Tibial nerve (tissue), 4 donors: ENCODE measurements around the gene TTL. TPM values are rescaled to one million over a fixed set of nuclear protein-coding genes. Genes with fewer than 3 reads are reported as not detected.
A peak's percentile ranks its signal among the peaks of the same experiment; 100 is the strongest.
"Not testable (repeated sequence)": the region's sequence is repeated elsewhere in the genome, so short reads cannot be mapped to it uniquely, and the experiment has no call there.

Experiments
- DNase-seq, 2 donors: peaks; one replicate each; pipeline ENCODE4 v3.0.0-alpha.2; 2019; ENCODE audit warnings: low spot score in 2 of 2
- H3K27ac ChIP-seq, 4 donors: fragments of 200-600 bp; sonication (generic) in 3 of 4; one replicate each; pipeline ENCODE4 v1.5.1; 2017 to 2019; ENCODE audit warnings: mild to moderate bottlenecking in 1 of 4
- H3K27me3 ChIP-seq, 2 donors: fragments of 200-600 bp; sonication (generic) in 1 of 2; one replicate each; pipeline versions ENCODE4 v1.5.1 to v1.6.0; 2017 to 2019
- H3K36me3 ChIP-seq, 3 donors: fragments of 200-600 bp; sonication (generic); one replicate each; pipeline ENCODE4 v1.5.1; 2018 to 2019
- H3K4me1 ChIP-seq, 4 donors: fragments of 200-600 bp; sonication (generic) in 3 of 4; one replicate each; pipeline ENCODE4 v1.5.1; 2017 to 2019
- H3K4me3 ChIP-seq, 4 donors: fragments of 200-600 bp; sonication (generic) in 3 of 4; one replicate each; pipeline ENCODE4 v1.5.1; 2017 to 2019; ENCODE audit warnings: mild to moderate bottlenecking in 1 of 4, moderate library complexity in 1 of 4
- H3K9me3 ChIP-seq, 4 donors: fragments of 200-600 bp; sonication (generic) in 3 of 4; one replicate each; pipeline ENCODE4 v1.5.1; 2017 to 2019
- CTCF ChIP-seq, 5 experiments: fragments of 200-600 bp in 3 of 5; fragments of 450-650 bp in 2 of 5; sonication (generic) in 3 of 5; IDR thresholded peaks; one replicate each; pipeline ENCODE4 v1.5.1; 2016 to 2019; ENCODE audit warnings: antibody characterized with exemption in 5 of 5, mild to moderate bottlenecking in 3 of 5, moderate library complexity in 2 of 5
- EP300 ChIP-seq, 2 donors: sonication (generic); formaldehyde crosslinking; IDR thresholded peaks; one replicate each; pipeline ENCODE4 v1.6.1; 2017; ENCODE audit warnings: antibody characterized with exemption in 2 of 2, mild to moderate bottlenecking in 1 of 2
- POLR2A ChIP-seq, 2 donors: fragments of 450-650 bp; IDR thresholded peaks; one replicate each; pipeline ENCODE4 v1.6.1; 2017; ENCODE audit warnings: antibody characterized with exemption in 2 of 2, mild to moderate bottlenecking in 2 of 2, moderate library complexity in 2 of 2
- WGBS, 2 donors: methylation state at CpG; one replicate each; pipeline ENCODE4 v1.1.5; 2018; 5-methylcytosine and 5-hydroxymethylcytosine counted together
- total RNA-seq, 4 donors: library from RNA; depleted of rRNA; stranded (reverse); fragments of >200 nt; gene quantifications; one replicate each; pipeline ENCODE4 v1.1.0, GENCODE V29; 2016

TTL gene
- total RNA-seq, 4 donors from 2014 or later = 11.8 to 27.8 (median 23.3) TPM

DNA sequence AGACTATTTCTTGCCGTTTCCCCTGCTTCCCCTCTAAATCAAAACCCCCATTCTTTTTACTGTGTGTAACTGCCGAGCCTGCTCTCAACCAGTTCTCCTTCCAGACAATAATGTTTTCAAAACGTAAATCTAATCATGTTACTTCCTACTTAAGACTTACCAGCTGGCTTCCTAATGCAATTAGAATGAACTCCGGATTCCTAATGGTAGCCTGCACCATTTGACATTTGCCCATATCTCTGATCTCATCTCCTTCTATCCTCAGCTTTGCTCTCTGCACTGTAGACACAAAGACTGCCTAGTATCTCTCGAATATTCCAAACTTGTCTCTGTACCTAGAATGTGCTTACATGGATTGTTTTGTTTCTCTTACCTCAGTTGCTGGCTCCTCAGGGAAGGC lies 12.9 kb downstream of the TTL start:
- Histone ChIP-seq H3K27ac (no peak overlapping the region), H3K36me3 (peaks cover 0 to 40% (median 0%) of the 10 kb centered on the region in 3 donors), H3K9me3 (no peaks in the 10 kb centered on the region), H3K4me3 (no peak overlapping the region), H3K4me1 (peaks cover 0 to 9% (median 0%) of the 10 kb centered on the region in 4 donors), H3K27me3 (no peaks in the 10 kb centered on the region)
- TF ChIP-seq CTCF (IDR thresholded peaks at IDR 0.05) (no peak), EP300 (IDR thresholded peaks at IDR 0.05) (no peak), POLR2A (IDR thresholded peaks at IDR 0.05) (no peak)
- DNase-seq = no peak
- 57 to 67% methylated on average over 5 of the region's 5 CpGs for WGBS, 2 donors

DNA sequence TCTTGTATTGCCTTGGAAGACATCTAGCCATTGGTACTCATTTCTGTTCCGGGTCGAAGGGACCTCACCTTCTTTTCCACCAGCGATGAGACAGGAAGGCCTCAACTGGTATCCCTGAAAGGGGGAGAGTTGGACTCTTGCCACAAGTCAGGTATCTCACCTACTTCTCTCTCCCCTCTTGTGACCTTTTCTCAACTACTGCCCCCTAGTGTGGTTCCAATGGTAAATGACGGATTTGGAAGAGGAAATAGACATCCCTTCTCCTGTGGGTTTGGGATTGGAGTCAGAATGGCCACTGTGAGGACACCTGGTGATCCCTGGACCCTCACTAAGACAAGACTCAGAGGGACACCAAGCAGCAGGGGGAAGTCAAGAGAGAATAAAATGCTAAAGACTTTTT lies 13.9 kb downstream of the TTL start:
- peaks cover 0 to 34% (median 0%) of the 10 kb centered on the region in 3 donors for H3K36me3 ChIP-seq
- H3K27me3 ChIP-seq, H3K9me3 ChIP-seq, DNase-seq, H3K27ac ChIP-seq, H3K4me1 ChIP-seq, H3K4me3 ChIP-seq: not testable (repeated sequence)
- 92 to 96% methylated on average over 4 of the region's 4 CpGs for WGBS, 2 donors

- peak in 1 of 2 donors; percentile 44 for DNase-seq
- H3K27ac ChIP-seq, H3K4me1 ChIP-seq, H3K9me3 ChIP-seq, H3K27me3 ChIP-seq, H3K4me3 ChIP-seq: not testable (repeated sequence)
- WGBS, 2 donors = 58 to 64% methylated on average over 9 of the region's 10 CpGs
- TF ChIP-seq CTCF (IDR thresholded peaks at IDR 0.05) = peak in 3 of 5 experiments; percentile 13 to 40 (median 22)
- peaks cover 0 to 34% (median 0%) of the 10 kb centered on the region in 3 donors for H3K36me3 ChIP-seq
Measured at GRCh38 chr2:112500850-112501484, 19.0 kb downstream of the TTL start.

DNA sequence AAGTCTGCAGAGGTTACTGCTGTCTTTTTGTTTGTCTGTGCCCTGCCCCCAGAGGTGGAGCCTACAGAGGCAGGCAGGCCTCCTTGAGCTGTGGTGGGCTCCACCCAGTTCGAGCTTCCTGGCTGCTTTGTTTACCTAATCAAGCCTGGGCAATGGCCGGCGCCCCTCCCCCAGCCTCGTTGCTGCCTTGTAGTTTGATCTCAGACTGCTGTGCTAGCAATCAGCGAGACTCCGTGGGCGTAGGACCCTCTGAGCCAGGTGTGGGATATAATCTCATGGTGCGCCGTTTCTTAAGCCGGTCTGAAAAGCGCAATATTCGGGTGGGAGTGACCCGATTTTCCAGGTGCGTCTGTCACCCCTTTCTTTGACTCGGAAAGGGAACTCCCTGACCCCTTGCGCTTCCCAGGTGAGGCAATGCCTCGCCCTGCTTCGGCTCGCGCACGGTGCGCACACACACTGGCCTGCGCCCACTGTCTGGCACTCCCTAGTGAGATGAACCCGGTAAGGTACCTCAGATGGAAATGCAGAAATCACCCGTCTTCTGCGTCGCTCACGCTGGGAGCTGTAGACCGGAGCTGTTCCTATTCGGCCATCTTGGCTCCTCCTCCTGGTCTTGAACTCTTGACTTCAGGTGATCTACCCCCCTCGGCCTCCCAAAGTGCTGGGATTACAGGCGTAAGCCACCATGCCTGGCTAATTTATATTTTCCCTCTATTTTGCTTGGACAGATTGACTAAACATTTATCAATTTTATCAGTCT lies 27.5 kb downstream of the TTL start:
- H3K27ac ChIP-seq, H3K9me3 ChIP-seq, H3K4me1 ChIP-seq, H3K27me3 ChIP-seq, DNase-seq, H3K4me3 ChIP-seq: not testable (repeated sequence)
- H3K36me3 ChIP-seq = peaks cover 0 to 33% (median 0%) of the 10 kb centered on the region in 3 donors
- 88 to 89% methylated on average over 18 to 24 of the region's 32 CpGs for WGBS, 2 donors

DNA sequence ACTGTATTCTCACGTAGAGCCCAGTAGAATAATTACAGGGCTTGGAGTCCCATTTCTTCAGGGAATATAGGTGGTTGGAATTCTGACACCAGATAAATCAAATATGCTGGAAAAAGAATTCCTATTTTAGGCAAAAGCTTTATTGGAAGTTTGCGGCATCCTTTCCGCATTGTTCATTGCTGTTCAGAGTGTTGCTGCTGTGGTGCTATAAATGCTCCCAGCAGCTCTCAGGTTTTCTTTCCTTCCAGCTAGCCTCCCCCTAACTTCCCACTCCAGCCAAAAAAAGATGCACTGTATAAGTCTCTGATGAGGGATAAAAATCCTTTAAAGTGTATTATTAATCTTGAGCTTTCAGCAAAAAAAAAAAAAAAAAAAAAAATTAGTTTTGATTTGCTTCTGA lies 34.8 kb downstream of the TTL start:
- H3K4me3 ChIP-seq = no peak overlapping the region
- TF ChIP-seq EP300 (IDR thresholded peaks at IDR 0.05) = no peak
- no peak for TF ChIP-seq CTCF (IDR thresholded peaks at IDR 0.05)
- TF ChIP-seq POLR2A (IDR thresholded peaks at IDR 0.05) = no peak
- peaks cover 0 to 11% (median 0%) of the 10 kb centered on the region in 4 donors for H3K9me3 ChIP-seq
- H3K27me3 ChIP-seq = no peaks in the 10 kb centered on the region
- no peak overlapping the region for H3K27ac ChIP-seq
- H3K4me1 ChIP-seq = no peaks in the 10 kb centered on the region
- WGBS, 2 donors = 97 to 99% methylated on average over 3 of the region's 3 CpGs
- no peak for DNase-seq
- peaks cover 0 to 84% (median 0%) of the 10 kb centered on the region in 3 donors for H3K36me3 ChIP-seq

GRCh38 chr2:112518807-112519206 lies 36.9 kb downstream of the TTL start:
- TF ChIP-seq CTCF (IDR thresholded peaks at IDR 0.05) (no peak), EP300 (IDR thresholded peaks at IDR 0.05) (no peak), POLR2A (IDR thresholded peaks at IDR 0.05) (no peak)
- H3K9me3 ChIP-seq = peaks cover 0 to 11% (median 0%) of the 10 kb centered on the region in 4 donors
- 87 to 97% methylated on average over 7 of the region's 7 CpGs for WGBS, 2 donors
- no peak overlapping the region for H3K27ac ChIP-seq
- no peaks in the 10 kb centered on the region for H3K27me3 ChIP-seq
- H3K4me1 ChIP-seq = no peaks in the 10 kb centered on the region
- DNase-seq = no peak
- H3K4me3 ChIP-seq = no peak overlapping the region
- peaks cover 0 to 96% (median 2%) of the 10 kb centered on the region in 3 donors for H3K36me3 ChIP-seq
